Fibroblast of skin of back (primary cell): Measurements from ENCODE around the gene GUK1.

Experiments used
- DNase-seq: peaks from one replicate; pipeline ENCODE4 v3.0.0-alpha.2; 2013

Gene GUK1

GRCh38 chr1:228131766-228132165 lies 8.3 kb upstream of the GUK1 start:
- no peak for DNase-seq

- no peak for DNase-seq
Observed at GRCh38 chr1:228134591-228134990, 5.5 kb upstream of the GUK1 start.

GRCh38 chr1:228136901-228137300 lies 3.2 kb upstream of the GUK1 start:
- DNase-seq = no peak

- DNase-seq = no peak
Observed at GRCh38 chr1:228139406-228139930, 611 bp upstream of the GUK1 start.

GRCh38 chr1:228140724-228141225 lies 696 bp downstream of the GUK1 start:
- DNase-seq = no peak

GRCh38 chr1:228141226-228142044 lies 1.4 kb downstream of the GUK1 start:
- DNase-seq = peak; percentile 44

- no peak for DNase-seq
Observed at GRCh38 chr1:228142155-228142691, 2.1 kb downstream of the GUK1 start.

GRCh38 chr1:228142701-228143136 lies 2.6 kb downstream of the GUK1 start:
- no peak for DNase-seq

- DNase-seq = no peak
Observed at GRCh38 chr1:228143480-228144192, 3.6 kb downstream of the GUK1 start.

GRCh38 chr1:228144193-228144992 lies 4.3 kb downstream of the GUK1 start:
- DNase-seq = no peak

- DNase-seq = no peak
Observed at GRCh38 chr1:228144993-228145343, 4.9 kb downstream of the GUK1 start.

- DNase-seq = no peak
Observed at GRCh38 chr1:228145463-228146416, 5.7 kb downstream of the GUK1 start.

- DNase-seq = no peak
Observed at GRCh38 chr1:228146417-228147150, 6.5 kb downstream of the GUK1 start.

- DNase-seq = no peak
Observed at GRCh38 chr1:228147151-228147693, 7.1 kb downstream of the GUK1 start.

GRCh38 chr1:228147768-228148167 lies 7.7 kb downstream of the GUK1 start:
- no peak for DNase-seq

- no peak for DNase-seq
Observed at GRCh38 chr1:228148196-228148861, 8.2 kb downstream of the GUK1 start.

GRCh38 chr1:228148935-228149405 lies 8.9 kb downstream of the GUK1 start:
- no peak for DNase-seq

- no peak for DNase-seq
Observed at GRCh38 chr1:228149406-228150119, 9.5 kb downstream of the GUK1 start, which contains the start of gene GJC2. Gene GJC2 (plus strand): TSS chr1:228149930. CDS start chr1:228157759, 7,829 bp downstream.

- no peak for DNase-seq
Observed at GRCh38 chr1:228150120-228150460, 10.0 kb downstream of the GUK1 start.
